ENCODE measurements around the gene VSTM2B. TPM values are rescaled to one million over a fixed set of nuclear protein-coding genes. Genes with fewer than 3 reads are reported as not detected.

Gene VSTM2B
- total and polyA plus RNA-seq, 2 of the 13 experiments (the other 11 are each of a cell fraction or from before 2014, with no cell fraction given), result not detected

DNA sequence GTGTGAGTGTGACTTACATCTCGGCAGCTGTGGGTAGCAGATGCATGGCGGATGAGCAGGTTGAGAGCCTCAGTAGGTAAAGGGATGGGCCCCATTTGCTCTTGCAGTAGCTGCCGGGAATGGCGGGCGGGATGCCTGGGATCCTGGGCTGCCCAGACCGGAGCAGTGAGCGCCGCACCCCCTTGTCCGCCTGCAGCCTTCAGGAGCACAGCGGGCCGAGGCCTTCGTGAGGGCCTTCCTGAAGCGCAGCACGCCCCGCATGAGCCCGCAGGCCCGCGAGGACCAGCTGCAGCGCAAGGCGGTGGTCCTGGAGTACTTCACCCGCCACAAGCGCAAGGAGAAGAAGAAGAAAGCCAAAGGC lies 84.4 kb downstream of the VSTM2B start:
- no TSS peak for BruUV-seq (replicated peaks)
- intact Hi-C loops (cut with micrococcal nuclease; ENCODE audit: unreplicated experiment), result loop anchor here (1.0 to 2.0 kb wide), 2 partner anchors 55 to 106 kb away; partner anchors contain the start of gene PLEKHF1
- 94% methylated on average over 12 of the region's 22 CpGs for WGBS (ENCODE audit: low lambda C conversion rate)
- H3K36me3 ChIP-seq (replicated peaks in 1 of 2; ENCODE audit: control insufficient read depth in 1 of 2, insufficient read depth in 2 of 2, low read length in 2 of 2), result peaks cover 16 to 38% of the 10 kb centered on the region in 2 experiments
- POLR2A ChIA-PET, result interaction anchor here (1.2 to 1.5 kb wide), 2 partner anchors 57 to 106 kb away, joined by 4 to 7 read pairs; no protein-coding TSS in a partner anchor
- no peak overlapping the region for H3K4me2 ChIP-seq (ENCODE audit: low read depth, low read length)
- H3K9ac ChIP-seq (ENCODE audit: insufficient read depth, low read depth, low read length), result no peak overlapping the region
- DNase-seq (ENCODE audit: low spot score) (no peak), ATAC-seq (no peak), FAIRE-seq (no peak)
- TF ChIP-seq KDM2A (CRISPR knock-in tag; IDR thresholded peaks at IDR 0.05; ENCODE audit: borderline replicate concordance, low read depth) (0 out of 2 replicates have a peak, but pooled peaks have one; percentile 9), AGO2 (optimal IDR thresholded peaks at IDR 0.05; ENCODE audit: low read depth, low read length) (peak; percentile 18), RBFOX2 (IDR thresholded peaks at IDR 0.05; ENCODE audit: low read depth, low read length) (0 out of 2 replicates have a peak, but pooled peaks have one; percentile 27)
- TF ChIP-seq, protein P1, sequence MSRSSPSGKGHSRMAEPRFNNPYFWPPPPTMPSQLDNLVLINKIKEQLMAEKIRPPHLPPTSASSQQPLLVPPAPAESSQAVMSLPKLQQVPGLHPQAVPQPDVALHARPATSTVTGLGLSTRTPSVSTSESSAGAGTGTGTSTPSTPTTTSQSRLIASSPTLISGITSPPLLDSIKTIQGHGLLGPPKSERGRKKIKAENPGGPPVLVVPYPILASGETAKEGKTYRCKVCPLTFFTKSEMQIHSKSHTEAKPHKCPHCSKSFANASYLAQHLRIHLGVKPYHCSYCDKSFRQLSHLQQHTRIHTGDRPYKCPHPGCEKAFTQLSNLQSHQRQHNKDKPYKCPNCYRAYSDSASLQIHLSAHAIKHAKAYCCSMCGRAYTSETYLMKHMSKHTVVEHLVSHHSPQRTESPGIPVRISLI (CRISPR knock-in tag; IDR thresholded peaks at IDR 0.05; ENCODE audit: borderline replicate concordance), result no peak
- TF ChIP-seq, protein P2, sequence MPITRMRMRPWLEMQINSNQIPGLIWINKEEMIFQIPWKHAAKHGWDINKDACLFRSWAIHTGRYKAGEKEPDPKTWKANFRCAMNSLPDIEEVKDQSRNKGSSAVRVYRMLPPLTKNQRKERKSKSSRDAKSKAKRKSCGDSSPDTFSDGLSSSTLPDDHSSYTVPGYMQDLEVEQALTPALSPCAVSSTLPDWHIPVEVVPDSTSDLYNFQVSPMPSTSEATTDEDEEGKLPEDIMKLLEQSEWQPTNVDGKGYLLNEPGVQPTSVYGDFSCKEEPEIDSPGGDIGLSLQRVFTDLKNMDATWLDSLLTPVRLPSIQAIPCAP (CRISPR knock-in tag; IDR thresholded peaks at IDR 0.05; ENCODE audit: low read depth), result no peak
- H3K27ac ChIP-seq (ENCODE audit: extremely low read length, insufficient read depth, low read length), result no peak overlapping the region
- H3K4me3 ChIP-seq (replicated peaks in 1 of 3; ENCODE audit: insufficient read depth in 1 of 3, low read depth in 2 of 3, low read length in 3 of 3), result no peak overlapping the region
- CTCF ChIA-PET (ENCODE audit: low intra/inter-chr PET ratio, low total read pairs), result interaction anchor here (0.7 to 3.6 kb wide), 3 partner anchors 81 to 106 kb away, joined by 3 to 45 read pairs (median 4); no protein-coding TSS in a partner anchor
- no peaks in the 10 kb centered on the region for H4K20me1 ChIP-seq (ENCODE audit: insufficient read depth, low read length)
- in situ Hi-C loops (cut with HindIII; ENCODE audit: extremely low pct_ligation_motif_present, low pct_unique_long_range_greater_than_20kb), result loop anchor here (5.0 kb wide), 1 partner anchor 82 kb away; no protein-coding TSS in a partner anchor
- peaks cover 8% of the 10 kb centered on the region for H3K4me1 ChIP-seq (ENCODE audit: insufficient read depth, low read length)
- no peaks in the 10 kb centered on the region; a peak in 1 of 5 replicates for H3K27me3 ChIP-seq (ENCODE audit: control insufficient read depth in 1 of 2, insufficient read depth in 2 of 2, low read length in 2 of 2)
- no peaks in the 10 kb centered on the region for H3K9me3 ChIP-seq (ENCODE audit: low read length)
- no peak overlapping the region for H2AFZ ChIP-seq (ENCODE audit: low read length)
- peaks cover 8% of the 10 kb centered on the region for H3K79me2 ChIP-seq (ENCODE audit: insufficient read depth, low read length)
